GM18511 (cell line): ENCODE results near the gene ZNF549.
A peak's percentile ranks its signal among the peaks of the same experiment; 100 is the strongest.

Experiments used
- ATAC-seq: cut with Tn5 transposase; IDR thresholded peaks from one replicate; pipeline ENCODE4 v1.9.1; 2021; ENCODE audit warnings: mild to moderate bottlenecking, moderate library complexity; ENCODE audit not compliant: unreplicated experiment

The ZNF549 gene

GRCh38 chr19:57566396-57567265 lies 39.5 kb downstream of the ZNF549 start:
- ATAC-seq = no peak

- ATAC-seq = no peak
Measured at GRCh38 chr19:57570707-57571106, 43.6 kb downstream of the ZNF549 start.

- no peak for ATAC-seq
Measured at GRCh38 chr19:57572415-57572947, 45.3 kb downstream of the ZNF549 start.

GRCh38 chr19:57576661-57577060 lies 49.5 kb downstream of the ZNF549 start:
- no peak for ATAC-seq

GRCh38 chr19:57578487-57579205 lies 51.5 kb downstream of the ZNF549 start, which contains the start of gene ZNF416:
TSS of gene ZNF416 (minus strand) at chr19:57578911. CDS start at chr19:57578704, 207 bp downstream.
- peak; percentile 94 for ATAC-seq

GRCh38 chr19:57583104-57583520 lies 56.0 kb downstream of the ZNF549 start:
- no peak for ATAC-seq

GRCh38 chr19:57583521-57584416 lies 56.6 kb downstream of the ZNF549 start, which contains the start of gene ZIK1:
TSS of gene ZIK1 (plus strand) at chr19:57584145. CDS start at chr19:57584357, 212 bp downstream.
- ATAC-seq = peak; percentile 92

GRCh38 chr19:57587529-57587928 lies 60.4 kb downstream of the ZNF549 start:
- no peak for ATAC-seq

- ATAC-seq = peak; percentile 38
Measured at GRCh38 chr19:57599377-57599760, 72.2 kb downstream of the ZNF549 start.

GRCh38 chr19:57599761-57600383 lies 72.7 kb downstream of the ZNF549 start, which contains the start of gene ZNF530:
TSS of gene ZNF530 (plus strand) at chr19:57599885. CDS start at chr19:57604346, 4,461 bp downstream.
- ATAC-seq = peak; percentile 99

- ATAC-seq = no peak
Measured at GRCh38 chr19:57606931-57607330, 79.8 kb downstream of the ZNF549 start.
